NCI-H526 (cell line): Measurements from ENCODE around the gene PDXK.

Experiments used
- DNase-seq, 2 experiments: peaks; one replicate each; lab custom pipeline; 2025; lab: John Stamatoyannopoulos, UW

PDXK gene

GRCh38 chr21:43741423-43742096, 22.6 kb downstream of the PDXK start:
- no peak for DNase-seq

- no peak for DNase-seq
Observed at GRCh38 chr21:43743947-43744346, 25.0 kb downstream of the PDXK start.

DNA sequence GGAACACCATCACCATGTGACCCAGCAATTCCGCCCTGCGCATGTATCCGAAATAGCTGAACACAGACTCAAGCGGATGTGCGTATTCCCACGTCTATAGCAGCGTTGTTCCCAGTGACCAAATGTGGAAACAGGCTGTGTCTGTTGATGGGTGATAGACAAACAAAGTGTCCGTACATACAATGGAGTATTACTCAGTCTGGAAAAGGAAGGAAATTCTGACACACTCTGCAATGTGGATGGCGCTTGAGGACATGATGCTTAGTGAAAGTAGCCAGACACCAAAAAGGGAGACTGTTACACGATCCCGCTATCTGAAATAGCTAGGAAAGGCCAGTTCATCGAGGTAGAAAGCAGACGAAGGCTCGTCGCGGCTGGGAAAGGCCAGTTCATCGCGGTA, 25.8 kb downstream of the PDXK start:
- DNase-seq, result no peak

DNA sequence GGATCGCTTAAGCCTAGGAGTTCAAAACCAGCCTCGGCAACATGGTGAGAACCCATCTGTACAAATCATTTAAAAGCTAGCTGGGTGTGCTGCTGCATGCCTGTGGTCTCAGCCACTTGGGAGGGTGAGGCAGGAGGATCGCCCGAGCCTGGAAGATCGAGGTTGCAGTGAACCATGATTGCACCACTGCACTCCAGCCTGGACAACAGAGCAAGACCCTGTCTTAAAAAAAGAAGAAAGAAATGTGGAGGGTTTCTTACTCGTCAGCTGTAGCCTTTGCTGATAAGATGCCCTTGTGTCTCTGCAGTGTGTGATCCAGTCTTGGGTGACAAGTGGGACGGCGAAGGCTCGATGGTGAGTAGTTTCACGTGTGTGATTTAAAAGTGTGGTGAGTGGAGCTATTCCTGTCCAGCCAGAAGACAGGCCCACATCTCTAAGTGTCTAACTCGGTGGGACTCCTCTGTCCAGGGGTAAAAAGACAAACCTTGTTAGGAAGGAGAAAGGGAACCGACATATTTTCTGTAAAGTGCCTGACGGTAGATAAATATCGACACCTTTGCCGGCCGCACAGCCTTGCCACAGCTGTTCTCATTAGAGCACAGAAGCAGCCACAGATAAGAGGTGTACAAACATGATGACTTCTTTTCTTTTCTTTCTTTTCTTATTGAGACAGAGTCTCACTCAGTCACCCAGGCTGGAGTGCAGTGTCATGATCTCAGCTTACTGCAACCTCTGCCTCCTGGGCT, 27.0 kb downstream of the PDXK start:
- DNase-seq, result no peak

DNA sequence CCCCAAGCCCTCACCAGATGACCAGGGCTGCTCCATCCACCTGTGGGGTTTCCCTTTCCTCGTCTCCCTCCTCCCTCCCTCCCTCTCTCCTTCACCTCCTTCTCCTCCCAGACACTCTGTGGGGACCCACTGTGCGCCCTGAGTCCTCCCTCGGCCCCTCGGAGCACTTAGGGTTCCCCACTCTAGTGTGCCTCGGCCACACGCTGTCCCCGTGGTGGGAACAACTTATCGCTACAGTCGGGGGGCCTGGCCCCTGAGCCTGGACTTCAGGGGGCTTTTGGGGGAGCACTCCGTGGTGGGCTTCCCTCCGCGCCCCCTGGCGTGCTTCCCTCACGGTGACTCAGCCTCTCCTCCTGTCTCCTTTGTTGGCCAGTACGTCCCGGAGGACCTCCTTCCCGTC, 29.7 kb downstream of the PDXK start:
- no peak for DNase-seq

DNA sequence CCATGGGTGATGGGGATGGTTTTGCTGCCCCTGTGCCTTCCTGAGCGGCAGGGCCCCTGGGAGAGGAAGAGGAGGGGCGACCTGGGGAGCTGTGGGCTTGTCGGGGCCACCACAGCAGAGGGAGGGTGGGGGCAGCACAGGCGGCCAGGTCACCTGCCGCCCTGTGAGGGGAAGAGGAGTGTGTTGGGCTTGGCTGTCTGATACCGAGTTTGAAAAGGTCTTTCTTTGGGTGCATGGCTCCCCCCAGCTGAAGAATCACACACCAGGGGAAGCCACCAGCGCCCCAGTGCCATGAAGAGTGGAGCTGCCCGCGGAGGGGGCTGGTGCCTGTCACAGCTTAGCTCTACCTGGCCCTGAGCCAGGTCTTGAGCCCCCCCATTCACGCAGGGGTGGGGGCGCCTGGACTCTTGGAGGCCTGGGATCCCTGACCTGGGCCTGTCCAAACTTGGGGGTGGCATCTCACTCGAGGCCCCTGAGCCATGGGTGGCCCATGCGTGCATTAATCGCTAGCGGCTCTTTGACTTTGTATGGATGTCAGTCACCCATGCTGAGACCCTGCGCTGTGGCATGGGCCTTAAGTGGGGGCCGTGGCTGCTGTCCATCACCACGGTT, 30.8 kb downstream of the PDXK start:
- no peak for DNase-seq

DNA sequence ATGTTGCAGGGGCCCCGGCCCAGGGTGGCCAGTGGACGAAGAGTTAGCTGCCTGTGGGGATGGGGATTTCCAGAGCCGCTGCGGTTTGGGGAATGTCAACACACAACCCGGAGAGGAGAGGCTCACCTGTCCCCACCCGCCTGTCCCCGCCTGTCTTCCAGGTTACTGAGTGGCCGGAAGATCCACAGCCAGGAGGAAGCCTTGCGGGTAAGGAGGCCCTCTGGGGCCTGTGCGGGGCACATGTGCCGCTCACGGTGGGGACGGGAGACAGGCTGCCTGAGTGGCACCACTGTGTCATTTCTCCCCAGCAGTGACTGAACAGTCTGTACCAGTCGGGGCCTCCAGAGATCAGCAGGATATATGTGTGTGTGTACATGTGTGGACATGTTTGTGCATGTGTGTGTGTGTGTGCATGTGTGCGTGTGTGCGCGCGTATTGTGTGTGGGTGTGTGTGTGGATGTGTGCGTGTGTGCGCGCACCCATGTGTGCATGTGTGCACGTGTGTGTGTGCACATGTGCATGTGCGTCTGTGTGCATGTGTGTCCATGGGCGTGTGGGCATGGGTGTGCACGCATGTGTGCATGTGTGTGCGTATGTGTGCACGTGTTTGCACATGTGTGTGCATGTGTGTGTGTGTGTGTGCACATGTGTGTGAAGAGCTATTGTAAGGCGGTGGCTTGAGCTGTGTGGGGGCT, 31.6 kb downstream of the PDXK start:
- DNase-seq, result no peak

DNA sequence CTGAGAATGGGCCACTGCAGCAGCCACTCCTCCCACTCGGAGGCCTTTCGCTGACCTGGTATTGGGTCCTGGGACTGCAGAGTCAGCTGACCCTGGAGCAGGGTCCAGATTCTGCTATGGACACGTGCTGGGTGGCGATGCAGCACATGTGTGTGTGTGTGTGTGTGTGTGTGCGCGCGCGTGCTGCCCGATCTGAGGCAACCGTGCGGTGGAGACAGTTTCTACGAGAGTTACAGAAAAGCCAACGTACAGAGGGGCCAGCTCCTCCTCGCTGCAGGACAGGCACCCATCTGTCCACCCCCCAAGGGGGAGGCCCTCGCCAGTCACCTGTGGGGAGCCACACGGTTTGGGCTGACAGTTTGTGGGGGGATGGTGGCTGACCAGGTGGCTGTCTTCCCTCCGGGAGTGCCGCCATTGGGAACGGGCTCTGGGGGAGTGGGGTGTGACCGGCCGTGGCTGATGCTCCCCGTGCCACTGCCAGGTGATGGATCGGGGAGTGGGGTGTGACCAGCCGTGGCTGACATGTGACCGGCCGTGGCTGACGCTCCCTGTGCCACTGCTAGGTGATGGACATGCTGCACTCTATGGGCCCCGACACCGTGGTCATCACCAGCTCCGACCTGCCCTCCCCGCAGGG, 33.1 kb downstream of the PDXK start:
- DNase-seq, result no peak

DNA sequence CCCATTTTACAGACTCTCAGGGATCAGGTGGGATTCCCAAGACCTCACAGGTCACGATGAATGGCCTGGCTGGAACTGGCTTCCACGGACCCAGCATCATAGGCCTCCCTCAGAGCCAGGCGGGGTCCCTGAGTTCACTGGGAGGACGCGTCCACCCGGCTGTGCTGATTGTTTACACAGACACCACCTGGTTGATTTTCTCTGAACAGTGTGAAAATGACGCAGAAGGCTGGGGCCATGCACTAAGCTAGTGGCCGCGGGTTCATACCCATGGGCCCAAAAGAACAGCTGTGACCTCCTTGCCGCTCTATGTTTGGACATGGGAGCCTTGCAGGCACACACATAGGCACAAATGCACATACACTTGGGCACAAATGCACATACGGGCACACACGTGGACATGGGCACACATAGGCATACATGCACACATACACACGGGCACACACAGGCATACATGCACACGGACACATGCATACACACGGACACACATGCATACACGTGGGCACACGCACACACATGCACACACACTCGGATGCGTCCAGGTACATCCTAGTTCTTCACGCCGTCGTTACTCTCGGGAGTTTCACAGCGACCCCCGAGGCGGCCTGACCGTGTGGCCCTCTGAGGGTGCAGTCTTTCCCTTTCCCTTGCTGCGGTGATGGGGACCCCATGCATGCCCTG, 34.0 kb downstream of the PDXK start:
- DNase-seq, result no peak

GRCh38 chr21:43753439-43753799, 34.5 kb downstream of the PDXK start:
- no peak for DNase-seq

DNA sequence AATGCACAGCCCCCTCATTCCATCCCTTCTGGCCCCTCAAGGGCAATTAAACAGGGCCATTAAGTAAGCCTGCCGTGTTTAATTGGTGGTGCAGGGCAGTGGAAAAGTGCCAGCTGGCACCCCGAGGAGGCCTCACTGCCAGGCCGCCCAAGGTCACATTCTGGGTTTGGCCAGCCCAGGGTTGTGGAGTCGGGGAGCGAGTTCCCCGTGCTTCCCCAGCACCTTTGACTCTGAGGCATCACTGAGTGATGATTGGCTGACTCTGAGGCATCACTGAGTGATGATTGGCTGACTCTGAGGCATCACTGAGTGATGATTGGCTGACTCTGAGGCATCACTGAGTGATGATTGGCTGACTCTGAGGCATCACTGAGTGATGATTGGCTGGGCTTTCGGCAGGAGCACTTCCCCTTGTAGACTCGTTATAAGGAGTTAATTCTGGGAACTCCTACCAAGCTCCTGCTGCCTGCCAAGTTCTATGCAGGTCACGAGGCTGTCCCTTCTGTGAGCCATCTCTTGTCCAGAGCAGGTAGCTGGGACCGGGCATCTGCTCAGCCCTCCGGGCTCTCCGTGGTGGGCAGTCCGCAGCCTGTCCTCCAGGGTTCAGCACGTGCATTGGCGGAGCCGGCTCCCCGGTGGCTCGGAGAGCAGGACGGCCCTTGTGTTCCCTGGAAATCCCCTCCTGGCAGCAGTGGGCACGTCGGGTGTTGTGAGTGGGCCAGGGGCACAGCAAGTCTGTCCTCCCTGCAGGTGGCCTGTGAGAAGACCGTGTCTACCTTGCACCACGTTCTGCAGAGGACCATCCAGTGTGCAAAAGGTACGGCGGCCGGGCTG, 36.2 kb downstream of the PDXK start:
- no peak for DNase-seq

- no peak for DNase-seq
Observed at GRCh38 chr21:43755820-43756594, 37.1 kb downstream of the PDXK start.

GRCh38 chr21:43757601-43758000, 38.7 kb downstream of the PDXK start:
- no peak for DNase-seq

GRCh38 chr21:43758111-43758641, 39.2 kb downstream of the PDXK start:
- DNase-seq, result no peak

GRCh38 chr21:43758811-43759210, 39.9 kb downstream of the PDXK start:
- no peak for DNase-seq

DNA sequence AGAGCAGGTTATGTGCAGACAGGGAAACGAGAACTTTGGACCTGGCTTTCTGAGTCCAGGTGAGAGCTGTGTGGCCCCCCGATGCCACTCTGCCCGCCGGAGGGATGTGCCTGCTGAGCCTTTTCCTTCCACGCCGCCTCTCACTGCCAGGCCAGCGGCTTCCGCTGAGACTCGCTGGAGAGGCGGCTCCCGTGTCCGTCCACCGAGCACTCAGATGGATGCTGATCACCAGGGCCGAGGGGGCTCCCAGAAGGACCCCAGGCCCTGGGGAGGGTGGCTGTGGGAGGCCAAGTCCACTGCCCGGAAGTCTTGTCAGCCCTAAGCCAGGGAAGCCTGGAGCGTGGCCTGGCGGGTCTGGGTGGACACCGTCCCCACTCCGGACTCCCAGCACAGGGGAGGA, 40.7 kb downstream of the PDXK start:
- no peak for DNase-seq

GRCh38 chr21:43760391-43760958, 41.5 kb downstream of the PDXK start:
- DNase-seq, result no peak

DNA sequence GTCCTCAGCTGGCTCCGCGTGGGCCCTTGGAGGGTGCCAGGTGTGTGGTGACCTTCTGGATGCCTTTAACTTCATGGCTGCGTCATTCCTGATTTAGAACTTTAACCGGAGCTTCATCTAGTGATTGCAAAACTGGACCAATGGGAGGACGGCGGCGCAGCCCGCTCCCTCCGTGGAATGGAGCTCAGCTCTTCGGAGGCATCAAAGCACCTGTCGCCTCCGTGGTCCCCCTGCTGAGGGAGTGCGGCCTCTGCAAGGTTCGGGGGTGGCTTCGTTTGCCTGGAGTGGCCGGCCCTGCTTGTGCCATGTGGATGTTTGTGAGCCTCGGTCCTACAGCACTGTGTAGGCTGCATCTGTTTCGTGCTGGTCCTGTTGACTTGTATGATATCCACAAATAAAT, 43.0 kb downstream of the PDXK start:
- no peak for DNase-seq
